GM19467 (cell line): ENCODE measurements around the gene SBNO1.
"Not testable (repeated sequence)": the region's sequence is repeated elsewhere in the genome, so short reads cannot be mapped to it uniquely, and the experiment has no call there.

ENCODE experiments used
- ATAC-seq: cut with Tn5 transposase; IDR thresholded peaks from one replicate; pipeline ENCODE4 v1.9.1; 2021; ENCODE audit warnings: mild to moderate bottlenecking, moderate library complexity; ENCODE audit not compliant: unreplicated experiment

SBNO1 gene

DNA sequence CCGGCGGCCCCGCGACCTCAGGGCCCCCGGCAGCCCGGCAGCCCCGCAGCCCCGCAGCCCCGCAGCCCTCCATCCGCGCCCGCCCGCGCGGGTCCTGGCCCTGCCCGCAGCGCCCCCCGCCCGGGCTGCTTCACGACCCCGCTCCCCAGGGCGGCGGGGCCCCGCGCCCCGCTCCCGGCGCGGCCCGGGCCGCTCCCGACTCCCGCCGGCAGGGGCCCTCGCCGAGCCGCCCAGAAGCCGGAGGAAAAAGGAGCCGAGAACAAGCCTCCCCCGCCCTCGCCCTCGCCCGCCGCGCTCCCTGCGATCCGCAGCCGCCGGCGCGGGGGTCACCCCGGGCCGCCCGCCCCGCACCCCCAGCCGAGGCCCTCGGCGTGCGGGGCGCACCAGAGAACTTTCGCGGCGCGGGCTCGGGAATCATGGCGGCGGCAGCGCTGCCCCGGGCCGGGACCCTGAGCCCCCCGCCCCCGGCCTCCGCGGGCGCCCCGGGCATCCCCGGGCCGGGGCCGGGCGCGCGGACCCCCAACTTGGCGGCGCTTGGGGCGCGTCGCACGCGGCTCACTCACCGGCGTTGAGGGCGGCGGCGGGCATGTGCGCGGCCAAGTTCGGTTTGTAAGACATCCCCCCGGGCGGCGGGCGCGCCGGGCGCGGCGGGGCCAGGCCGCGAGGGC is 93.5 kb downstream of the SBNO1 start:
- ATAC-seq = peak; percentile 56

DNA sequence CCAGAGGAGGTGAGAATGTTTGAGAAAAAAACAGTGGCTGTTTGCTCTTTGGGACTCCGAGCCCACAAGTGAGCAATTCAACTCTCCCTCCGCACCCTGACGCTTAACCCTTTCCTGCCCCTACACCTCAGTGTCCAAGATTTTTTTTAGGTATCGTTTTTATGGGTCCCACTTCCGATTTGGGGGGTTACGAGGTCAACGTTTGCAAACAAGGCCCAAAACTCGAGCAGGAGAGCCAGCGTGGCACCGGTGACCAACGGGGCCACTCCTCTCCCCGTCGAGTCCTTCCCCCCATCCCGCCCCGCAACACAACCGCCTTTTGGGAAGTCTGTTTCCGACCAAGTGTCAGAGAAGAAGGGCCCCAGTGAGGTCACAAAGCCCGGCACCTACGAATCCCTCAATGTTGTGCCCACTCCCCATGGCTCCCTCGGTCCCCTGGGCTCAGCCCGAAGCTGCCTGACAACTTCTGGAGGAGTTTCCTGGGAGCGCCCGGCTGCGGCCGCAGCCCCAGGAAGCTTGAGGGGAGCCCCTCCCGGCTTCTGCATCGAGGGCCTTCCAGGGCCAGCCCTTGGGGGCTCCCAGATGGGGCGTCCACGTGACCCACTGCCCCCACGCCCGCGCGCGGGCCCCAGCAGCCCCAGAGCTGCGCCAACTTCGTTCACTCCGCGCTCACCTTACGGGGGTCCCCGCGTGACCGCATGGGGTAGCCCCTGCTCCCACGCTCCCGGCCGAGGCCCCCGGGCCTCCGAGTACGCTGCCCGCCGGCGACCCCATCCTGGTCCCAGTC is 94.2 kb downstream of the SBNO1 start:
- no peak for ATAC-seq

DNA sequence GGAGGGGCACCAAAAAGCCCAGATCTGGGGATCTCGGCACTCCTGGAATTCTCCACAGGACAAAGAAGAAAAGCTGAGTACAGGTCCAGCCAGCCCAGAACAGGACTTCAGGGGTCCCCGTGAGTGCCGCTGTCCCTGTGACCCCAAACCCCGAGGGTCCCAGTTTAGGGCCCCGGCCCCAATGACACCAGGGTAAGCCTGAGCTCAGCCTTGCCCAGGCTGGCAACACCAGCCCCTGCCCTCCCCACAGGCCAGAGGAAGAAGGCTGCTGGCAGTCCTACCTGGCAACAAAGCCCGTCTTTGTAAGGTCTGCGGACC is 94.8 kb downstream of the SBNO1 start:
- ATAC-seq = no peak

DNA sequence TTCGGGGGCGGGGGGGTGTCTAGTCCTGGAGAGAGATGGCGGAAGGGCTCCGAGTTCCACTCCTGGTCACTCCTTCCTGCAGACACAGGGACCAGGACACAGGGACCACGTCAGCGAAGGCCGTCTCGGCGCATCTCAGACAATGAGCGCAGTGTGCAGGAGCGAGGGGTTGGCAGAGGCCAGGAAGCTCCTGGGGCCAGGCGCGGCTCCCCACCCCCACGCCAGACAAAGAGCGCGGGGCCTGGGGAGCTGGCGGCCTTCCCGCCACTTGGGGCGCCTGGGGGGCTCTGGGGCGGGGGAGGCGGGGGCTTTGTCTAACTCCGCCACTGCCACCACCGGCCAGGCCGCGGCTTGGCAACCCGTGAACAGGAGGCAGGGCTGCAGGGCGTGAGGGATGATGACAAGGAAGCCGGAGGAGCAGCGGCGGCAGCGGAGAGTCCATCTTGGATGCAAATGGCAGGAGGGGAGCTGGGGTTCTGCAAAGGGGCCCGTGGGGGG is 95.2 kb downstream of the SBNO1 start:
- ATAC-seq = no peak

DNA sequence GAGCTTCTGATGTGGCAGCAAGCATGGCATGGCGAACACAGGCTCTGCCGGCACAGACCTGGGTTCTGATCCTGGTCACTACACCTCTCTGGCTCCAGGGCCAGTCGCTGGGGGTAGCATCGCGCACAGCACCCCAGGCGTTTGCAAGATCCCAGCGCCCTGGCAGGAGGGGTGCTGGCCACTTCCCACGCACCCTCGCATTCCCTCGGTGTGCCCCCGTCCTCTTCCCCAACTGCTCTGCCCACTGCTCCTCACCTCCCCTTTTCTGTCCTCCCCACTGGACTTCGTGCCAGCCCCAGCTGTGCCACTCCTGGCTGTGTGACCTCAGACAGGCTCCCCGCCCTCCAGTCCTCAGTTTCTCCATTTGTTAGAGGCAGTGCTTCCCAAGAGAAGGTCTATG is 95.8 kb downstream of the SBNO1 start:
- ATAC-seq = no peak

DNA sequence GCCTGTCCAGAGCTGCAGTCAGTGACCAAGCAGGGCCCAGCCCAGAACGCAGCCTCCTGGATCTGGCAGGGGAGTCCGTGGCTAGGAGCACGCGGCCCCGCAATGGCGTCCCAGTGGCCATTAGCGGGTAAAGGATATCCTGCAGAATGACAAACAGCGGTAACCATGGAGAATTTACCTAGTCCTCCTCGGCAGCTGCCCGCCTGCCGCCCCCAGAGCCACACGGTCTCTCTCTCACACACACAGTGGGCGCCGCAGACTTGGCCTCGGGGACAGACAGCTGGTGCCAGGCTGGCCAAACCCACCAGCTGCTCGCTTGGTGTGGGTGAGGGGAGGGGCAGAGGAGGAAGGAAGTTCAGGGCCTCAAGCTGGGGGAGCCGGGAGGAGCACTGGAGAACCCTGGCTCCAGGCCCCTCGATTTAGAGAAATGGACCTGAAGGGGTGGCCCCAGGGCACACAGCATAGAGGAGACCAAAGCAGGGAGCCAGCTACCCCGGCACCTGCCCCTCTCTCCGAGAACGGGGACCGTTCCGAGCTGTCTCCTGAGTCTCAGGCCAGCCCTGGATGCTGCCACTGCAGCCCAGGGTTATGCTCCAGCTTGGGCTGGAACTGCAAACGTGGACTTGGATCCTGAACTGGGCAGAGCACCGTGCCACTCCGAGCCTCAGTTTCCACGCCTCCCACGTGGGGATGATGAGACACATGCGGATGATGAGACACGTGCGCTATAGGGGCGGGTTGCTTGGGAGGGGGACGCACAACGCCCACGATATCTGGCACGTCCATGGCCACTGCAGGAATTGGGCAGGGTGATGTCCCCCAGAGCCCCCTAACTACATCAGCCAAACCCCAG is 96.4 kb downstream of the SBNO1 start:
- ATAC-seq = no peak

DNA sequence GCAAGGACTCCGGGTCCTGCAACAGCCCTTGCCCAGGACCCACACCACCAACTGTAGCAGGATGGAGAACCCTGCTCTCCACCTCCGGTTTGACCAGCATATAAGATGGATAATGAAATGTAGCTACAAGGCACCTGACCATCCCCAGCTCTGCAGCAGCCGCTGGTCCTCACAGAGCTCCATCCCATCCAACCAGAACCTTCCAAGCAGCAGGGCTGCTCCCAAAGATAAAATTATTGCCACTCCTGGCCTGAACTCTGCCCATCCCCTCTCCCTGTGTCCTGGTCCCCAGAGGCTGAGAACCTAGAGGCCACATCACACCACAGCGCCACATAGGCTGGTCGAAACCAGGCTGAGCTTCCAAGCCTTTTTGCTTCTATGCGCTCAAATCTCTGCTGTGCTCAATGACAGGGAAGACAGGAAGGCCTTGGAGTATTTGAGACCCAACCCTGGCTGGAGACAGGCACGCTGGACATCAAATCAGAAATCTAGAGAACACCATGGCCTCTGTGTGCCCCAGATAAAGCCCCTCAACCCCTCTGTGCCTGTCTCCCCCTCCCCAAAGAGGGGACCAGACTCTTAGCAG is 97.2 kb downstream of the SBNO1 start:
- no peak for ATAC-seq

DNA sequence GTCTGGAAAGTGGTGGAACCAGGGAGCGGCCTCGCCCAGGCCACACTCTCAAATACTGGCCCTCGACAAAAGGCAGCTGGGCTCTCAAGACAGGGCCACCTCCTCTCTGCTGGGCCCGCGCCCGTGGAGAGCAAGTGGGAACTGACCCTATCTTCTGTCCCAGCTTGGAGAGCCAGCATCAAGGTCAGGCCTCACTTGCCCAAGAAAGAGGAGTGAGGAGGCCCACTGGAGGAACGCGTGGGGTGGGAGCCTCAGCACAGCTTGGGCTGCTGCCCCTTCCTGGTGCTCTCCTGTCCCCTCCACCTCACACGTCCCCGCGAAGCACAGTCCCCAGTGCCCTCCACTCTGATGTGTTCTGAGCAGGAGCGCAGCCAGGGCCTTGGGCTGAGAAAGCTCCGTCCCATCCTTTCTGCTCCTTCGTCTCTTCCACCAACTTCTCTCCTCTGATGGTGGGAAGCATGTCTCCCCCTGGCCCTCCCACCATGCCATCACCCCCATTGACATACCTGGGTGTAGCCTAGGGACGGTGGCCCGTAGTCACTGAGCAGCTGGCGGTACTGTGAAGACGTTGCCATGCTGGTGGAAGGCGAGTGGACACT is 97.9 kb downstream of the SBNO1 start:
- no peak for ATAC-seq

DNA sequence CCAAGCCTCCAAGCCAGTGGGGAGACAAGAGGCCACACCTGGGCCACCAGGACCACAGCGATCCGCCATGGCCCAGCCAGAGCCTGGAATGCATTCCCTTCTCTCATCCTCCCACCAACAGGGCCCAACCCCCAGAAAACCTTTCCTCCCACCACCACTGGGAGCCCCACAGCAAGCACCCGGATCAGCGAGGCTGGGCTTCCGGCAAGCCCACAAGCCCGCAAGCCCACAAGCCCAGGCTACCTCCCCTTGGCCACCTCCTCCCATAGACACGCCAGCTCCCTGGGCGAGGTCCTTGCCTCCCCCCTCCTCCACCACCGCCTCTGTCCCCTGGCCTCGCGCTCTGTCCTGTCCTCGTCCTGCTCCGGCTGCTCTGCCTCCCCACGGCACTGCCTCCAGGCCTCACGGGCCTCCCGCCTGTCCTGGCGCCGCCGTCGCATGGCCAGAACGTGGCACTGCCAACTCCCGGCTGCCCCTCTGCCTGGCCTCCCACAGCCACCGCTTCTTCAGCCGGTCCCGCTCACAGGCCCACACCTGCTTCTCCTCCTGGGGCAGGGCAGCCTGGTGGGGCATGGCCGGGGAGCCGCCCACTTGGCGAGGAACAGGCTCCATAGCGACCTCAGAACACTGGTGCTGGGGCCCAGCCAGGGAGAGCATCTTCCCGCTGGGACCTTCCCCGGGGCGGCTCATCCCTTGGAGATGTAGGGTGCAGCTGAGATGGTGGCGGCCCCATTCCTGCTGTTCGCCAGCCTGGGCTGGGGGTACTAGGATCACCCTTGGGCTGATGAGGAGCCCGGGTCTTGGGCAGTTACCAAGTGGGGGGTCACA is 98.6 kb downstream of the SBNO1 start:
- ATAC-seq = no peak

DNA sequence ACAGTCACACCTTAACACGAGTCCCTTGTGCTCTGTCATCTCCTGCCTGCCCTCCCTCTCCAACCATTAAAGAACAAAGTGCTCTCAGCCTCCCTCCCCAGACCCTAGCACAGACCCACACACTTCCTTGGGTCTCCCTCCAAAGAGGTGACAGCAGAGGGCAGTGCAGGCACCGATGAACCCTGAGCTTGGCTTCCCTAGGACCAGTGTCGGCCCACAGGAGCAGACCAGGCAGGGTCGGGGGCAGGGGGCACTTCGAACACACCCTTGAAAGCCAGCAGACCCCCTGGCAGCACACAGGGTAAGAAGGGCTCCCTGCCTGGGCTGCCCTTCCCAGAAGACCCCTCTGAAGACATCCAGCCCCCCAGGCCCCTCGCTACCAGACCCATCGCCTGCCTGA is 100.0 kb downstream of the SBNO1 start:
- no peak for ATAC-seq

DNA sequence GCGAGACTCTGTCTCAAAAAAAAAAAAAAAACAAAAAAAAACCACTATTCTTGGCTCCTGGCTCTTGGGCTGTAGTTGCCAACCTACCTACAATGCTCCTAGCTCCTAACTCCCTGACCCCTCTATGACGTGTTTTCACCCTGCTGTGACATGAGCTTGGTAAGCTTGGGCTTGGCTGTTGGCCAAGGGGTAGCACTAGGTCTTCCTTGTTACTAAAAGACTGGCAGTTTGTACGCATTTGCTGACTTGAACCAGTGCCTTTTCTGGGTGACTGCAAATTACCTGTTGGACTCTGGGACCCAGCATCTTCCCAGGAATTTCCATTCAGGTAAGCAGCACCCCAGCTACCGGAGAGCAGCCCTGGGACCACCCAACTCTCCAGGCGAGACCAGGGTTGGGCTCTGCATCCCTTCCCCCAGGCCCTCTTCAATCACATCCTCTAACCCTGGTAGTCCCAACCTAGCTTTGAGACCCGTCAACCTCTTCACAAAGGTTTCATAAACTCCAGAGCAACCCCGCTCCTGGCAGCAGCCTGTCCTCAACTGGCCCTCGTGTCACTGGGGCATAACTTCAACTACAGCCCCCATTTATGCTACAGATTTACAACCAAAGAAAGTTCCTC is 101.3 kb downstream of the SBNO1 start:
- no peak for ATAC-seq

DNA sequence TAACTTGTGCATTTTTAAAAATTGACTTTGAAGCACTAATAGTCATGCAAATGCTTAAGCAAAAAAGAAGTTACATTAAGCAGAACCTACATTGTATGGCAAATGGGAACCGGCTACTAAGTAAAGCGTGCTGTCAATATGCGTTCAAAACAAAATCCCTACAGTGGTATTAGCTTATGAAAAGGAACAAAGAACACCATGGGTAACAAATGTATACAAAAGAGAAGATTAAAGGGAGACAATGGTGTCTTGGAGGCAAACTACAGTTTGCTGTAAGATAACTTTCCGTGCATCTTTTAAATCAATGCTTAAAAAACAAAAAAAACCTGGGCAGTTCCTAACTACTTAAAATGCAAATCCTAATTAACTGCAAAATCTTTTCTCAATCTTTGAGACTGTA is 103.5 kb downstream of the SBNO1 start:
- ATAC-seq = no peak

DNA sequence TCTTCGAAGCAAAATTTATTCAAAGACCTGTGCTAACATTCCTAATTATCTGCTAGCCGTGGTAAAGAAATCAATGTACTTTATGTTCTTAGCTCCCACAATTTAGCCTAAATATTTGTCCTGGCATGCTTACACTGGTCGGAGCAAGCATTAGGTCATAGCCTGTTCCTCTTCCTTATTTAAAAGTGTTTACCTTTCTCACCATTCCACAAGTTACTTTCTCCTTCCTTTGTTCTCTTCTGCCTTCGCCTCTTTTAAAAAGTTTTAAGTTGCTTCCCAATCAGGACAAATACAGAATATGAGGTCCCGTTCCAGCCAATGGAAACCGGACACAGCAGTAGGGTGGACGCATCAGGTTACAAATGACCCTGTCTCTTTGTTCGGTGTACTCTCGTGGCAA is 104.6 kb downstream of the SBNO1 start:
- ATAC-seq = no peak

DNA sequence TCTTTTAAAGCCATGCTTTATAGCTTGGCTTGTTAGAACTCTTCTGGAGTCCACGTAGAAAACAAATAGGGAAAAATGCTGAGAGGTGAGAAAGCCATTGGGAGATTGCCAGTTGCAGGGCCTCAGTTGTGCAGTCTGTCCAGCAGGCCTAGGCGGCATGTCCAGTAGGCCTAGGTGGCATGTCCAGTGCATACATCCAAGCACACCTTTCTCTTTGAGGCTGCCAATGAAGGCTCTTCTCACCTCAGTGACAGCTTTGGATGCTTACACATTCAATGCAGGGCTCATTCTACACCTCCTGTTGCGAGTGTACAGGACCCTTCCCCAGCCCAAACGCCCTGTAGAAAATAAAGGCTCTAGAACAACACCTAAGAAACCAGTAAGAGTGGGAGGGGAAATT is 106.1 kb downstream of the SBNO1 start:
- ATAC-seq = no peak

DNA sequence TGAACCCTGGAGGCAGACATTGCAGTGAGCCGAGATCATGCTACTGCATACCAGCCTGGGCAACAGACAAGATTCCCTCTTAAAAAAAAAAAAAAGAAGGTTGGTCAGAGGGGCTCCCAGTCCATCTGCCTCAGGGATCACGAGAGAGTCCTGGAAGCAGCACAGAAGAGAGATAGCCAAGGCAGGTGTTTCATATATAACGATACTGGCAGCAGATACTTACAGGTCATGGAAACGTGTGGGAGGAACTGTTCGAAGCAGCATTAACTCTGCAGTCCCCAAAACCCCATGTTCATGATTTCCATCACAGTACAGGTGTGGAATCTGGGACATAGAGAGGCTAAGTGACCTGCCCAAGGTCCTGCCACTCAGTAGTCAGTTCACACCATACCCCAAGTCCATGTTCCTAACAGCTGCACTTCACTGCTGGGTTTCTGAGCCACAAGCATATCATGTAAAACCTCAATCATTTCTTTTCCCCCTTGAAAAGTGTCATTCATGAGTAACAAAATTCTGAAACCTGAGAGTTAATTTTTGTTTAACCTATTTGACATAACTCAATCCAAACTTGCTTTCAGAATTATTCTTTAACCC is 109.7 kb downstream of the SBNO1 start:
- no peak for ATAC-seq

DNA sequence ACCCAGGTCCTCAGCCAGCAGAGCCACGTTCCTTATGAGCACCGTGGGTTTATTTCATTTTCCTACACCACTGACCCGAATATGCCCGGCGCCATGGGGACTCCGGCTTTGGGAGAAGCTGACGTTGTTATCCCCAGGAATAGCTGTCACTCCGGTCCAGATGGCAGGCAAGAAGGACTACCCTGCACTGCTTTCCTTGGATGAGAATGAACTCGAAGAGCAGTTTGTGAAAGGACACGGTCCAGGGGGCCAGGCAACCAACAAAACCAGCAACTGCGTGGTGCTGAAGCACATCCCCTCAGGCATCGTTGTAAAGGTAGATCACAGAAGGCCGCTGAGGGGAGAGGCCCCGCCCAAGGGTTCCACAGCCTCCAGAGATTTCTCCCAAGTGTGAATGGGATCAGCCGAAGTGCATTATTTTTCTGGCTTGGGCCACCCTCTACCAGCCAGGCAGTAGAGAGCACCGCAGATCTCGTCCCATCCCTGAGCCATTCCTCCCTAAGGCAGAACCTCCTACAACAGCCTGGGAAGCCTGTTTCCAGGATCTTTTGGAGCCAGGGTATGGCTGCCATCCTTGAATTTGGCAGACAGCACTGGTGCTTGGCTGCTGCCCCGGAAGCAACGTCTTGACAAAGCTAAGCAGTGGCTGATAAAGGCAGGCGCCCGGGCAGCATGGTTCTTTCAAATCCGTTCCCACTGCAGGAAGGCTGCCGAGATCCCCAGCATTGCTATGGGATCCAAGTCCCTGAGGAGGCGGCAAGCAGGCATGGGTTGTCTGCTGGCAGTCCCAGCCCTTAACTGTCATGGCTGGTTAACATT is 110.8 kb downstream of the SBNO1 start:
- no peak for ATAC-seq

DNA sequence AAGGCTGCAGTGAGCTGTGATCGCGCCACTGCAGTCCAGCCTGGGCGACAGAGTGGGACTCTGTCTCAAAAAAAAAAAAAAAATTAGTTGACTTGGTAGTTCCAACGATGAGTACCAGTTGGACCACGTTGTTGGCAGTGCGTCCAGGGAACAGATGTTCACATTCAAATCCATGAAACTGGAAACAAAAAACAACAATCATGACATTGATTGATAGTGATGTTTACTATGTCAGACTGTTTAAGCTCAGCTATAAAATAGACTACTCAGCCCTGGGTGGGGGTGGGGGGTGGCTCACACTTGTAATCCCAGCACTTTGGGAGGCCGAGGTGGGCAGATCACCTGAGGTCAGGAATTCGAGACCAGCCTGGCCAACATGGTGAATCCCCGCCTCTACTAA is 112.3 kb downstream of the SBNO1 start:
- not testable (repeated sequence) for ATAC-seq

DNA sequence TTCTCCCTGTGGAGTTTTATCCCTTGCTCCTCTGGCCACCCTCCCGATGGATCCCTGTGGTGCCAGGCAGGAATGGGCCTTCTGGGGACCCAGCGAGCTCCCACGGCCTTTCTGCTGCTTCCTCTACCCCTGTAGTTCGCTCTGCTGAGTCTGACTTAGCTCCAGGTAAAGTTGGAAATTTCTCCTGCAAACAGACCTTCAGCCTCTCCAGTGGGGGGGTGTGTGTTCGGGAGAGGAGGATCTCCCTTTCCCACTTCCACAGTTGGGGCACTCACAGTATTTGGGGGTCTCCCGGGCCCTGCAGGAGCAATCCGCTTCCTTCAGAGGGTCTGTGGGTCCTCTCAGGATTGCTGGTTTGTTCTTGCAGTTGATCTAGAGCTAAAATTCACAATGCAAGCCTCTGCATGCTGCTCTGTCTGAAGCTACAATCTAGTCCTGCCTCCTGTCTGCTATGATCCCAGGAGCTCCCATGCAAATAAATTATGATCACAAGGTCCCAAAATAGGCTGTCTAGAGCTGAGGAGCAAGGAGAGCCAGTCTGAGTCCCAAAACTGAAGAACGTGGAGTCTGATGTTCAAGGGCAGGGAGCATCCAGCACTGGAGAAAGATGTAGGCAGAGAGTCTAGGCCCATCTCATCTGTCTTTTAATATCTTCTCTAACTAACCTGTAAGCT is 113.1 kb downstream of the SBNO1 start:
- ATAC-seq = no peak
